SK-N-MC (cell line): Measurements from ENCODE around the gene GZMM.

Source experiments
- DNase-seq: peaks from one replicate; pipeline ENCODE4 v3.0.0-alpha.2; 2011; ENCODE audit warnings: low read depth, low spot score
- H3K27ac ChIP-seq: fragments of 200-600 bp; sonication (generic); 2 replicates; pipeline ENCODE4 v1.5.1; 2016; ENCODE audit warnings: mixed run types
- H3K36me3 ChIP-seq: fragments of 200-600 bp; sonication (generic); 2 replicates; pipeline ENCODE4 v1.6.1; 2017; ENCODE audit warnings: antibody characterized with exemption, low read length, mixed read lengths; ENCODE audit not compliant: insufficient read depth
- H3K4me3 ChIP-seq: fragments of 200-600 bp; sonication (generic); 2 replicates; pipeline ENCODE4 v1.5.1; 2016
- H3K9ac ChIP-seq: fragments of 200-600 bp; sonication (generic); 2 replicates; pipeline ENCODE4 v1.8.0; 2017; ENCODE audit warnings: mixed run types, mixed read lengths; ENCODE audit not compliant: insufficient read length
- H3K9me3 ChIP-seq: fragments of 200-600 bp; sonication (generic); 2 replicates; pipeline ENCODE4 v1.6.1; 2017; ENCODE audit warnings: low read depth, mild to moderate bottlenecking, antibody characterized with exemption, low read length, moderate library complexity, mixed read lengths
- EZH2 ChIP-seq: fragments of 200-600 bp; sonication (generic); IDR thresholded peaks from one replicate; pipeline ENCODE4 v1.6.1; 2017; ENCODE audit warnings: antibody characterized with exemption
- FOXP2 ChIP-seq: optimal IDR thresholded peaks from 2 replicates; pipeline ENCODE3; 2011; ENCODE audit warnings: mild to moderate bottlenecking, moderate library complexity; ENCODE audit not compliant: insufficient read depth; ENCODE audit errors: extremely low read length, control extremely low read depth
- POLR2AphosphoS5 ChIP-seq: IDR thresholded peaks from 2 replicates; pipeline ENCODE4 v1.6.1; 2012; ENCODE audit warnings: mild to moderate bottlenecking, low read depth, low read length, borderline replicate concordance

Gene GZMM

GRCh38 chr19:593055-593454 is 49.2 kb downstream of the GZMM start:
- TF ChIP-seq FOXP2 = no peak
- no peak for TF ChIP-seq POLR2AphosphoS5
- TF ChIP-seq EZH2 = no peak

GRCh38 chr19:593505-593904 is 49.7 kb downstream of the GZMM start:
- Histone ChIP-seq H3K27ac (no peak overlapping the region), H3K9ac (no peak overlapping the region), H3K36me3 (no peaks in the 10 kb centered on the region), H3K9me3 (no peaks in the 10 kb centered on the region; the same call in 1 of the 2 replicates), H3K4me3 (no peak overlapping the region)
- DNase-seq = no peak
- TF ChIP-seq EZH2 = no peak
- no peak for TF ChIP-seq POLR2AphosphoS5
- no peak for TF ChIP-seq FOXP2

More at GRCh38 chr19:593055-593454, 49.2 kb downstream of the GZMM start:
- no peak overlapping the region for H3K4me3 ChIP-seq
- H3K27ac ChIP-seq = no peak overlapping the region
- H3K9ac ChIP-seq = no peak overlapping the region
- DNase-seq = no peak
- H3K36me3 ChIP-seq = no peaks in the 10 kb centered on the region
- H3K9me3 ChIP-seq = no peaks in the 10 kb centered on the region; the same call in 1 of the 2 replicates

- H3K27ac ChIP-seq = no peak overlapping the region
- H3K4me3 ChIP-seq = no peak overlapping the region
- no peaks in the 10 kb centered on the region for H3K36me3 ChIP-seq
- no peak overlapping the region for H3K9ac ChIP-seq
- H3K9me3 ChIP-seq = no peaks in the 10 kb centered on the region; the same call in 1 of the 2 replicates
- TF ChIP-seq EZH2 = no peak
- no peak for TF ChIP-seq POLR2AphosphoS5
- TF ChIP-seq FOXP2 = no peak
- DNase-seq = no peak
These were observed 50.5 kb downstream of the GZMM start for GRCh38 chr19:594265-594870.

- no peak for TF ChIP-seq POLR2AphosphoS5
- TF ChIP-seq FOXP2 = no peak
- no peak for TF ChIP-seq EZH2
- H3K9ac ChIP-seq = no peak overlapping the region
- H3K4me3 ChIP-seq = no peak overlapping the region
- no peak for DNase-seq
- H3K36me3 ChIP-seq = no peaks in the 10 kb centered on the region
- no peak overlapping the region for H3K27ac ChIP-seq
- H3K9me3 ChIP-seq = no peaks in the 10 kb centered on the region; the same call in 1 of the 2 replicates
These were observed 51.7 kb downstream of the GZMM start for GRCh38 chr19:595326-596262.

GRCh38 chr19:596263-596655 is 52.4 kb downstream of the GZMM start:
- Histone ChIP-seq H3K36me3 (no peaks in the 10 kb centered on the region), H3K9ac (no peak overlapping the region), H3K9me3 (no peaks in the 10 kb centered on the region; the same call in 1 of the 2 replicates), H3K27ac (no peak overlapping the region), H3K4me3 (no peak overlapping the region)
- DNase-seq = no peak
- no peak for TF ChIP-seq FOXP2
- TF ChIP-seq EZH2 = no peak
- no peak for TF ChIP-seq POLR2AphosphoS5

GRCh38 chr19:597406-598315 is 53.8 kb downstream of the GZMM start:
- H3K36me3 ChIP-seq = no peaks in the 10 kb centered on the region

More at GRCh38 chr19:597406-598315, 53.8 kb downstream of the GZMM start:
- Histone ChIP-seq H3K9me3 (no peaks in the 10 kb centered on the region; the same call in 1 of the 2 replicates), H3K9ac (no peak overlapping the region), H3K27ac (no peak overlapping the region), H3K4me3 (no peak overlapping the region)
- 0 out of 2 replicates have a peak, but pooled peaks have one; percentile 45 for TF ChIP-seq POLR2AphosphoS5
- TF ChIP-seq FOXP2 = no peak
- no peak for TF ChIP-seq EZH2
- DNase-seq = no peak
